HG03469 (cell line): ENCODE results near the gene EPHB2.

ENCODE experiments used
- ATAC-seq: cut with Tn5 transposase; IDR thresholded peaks from one replicate; pipeline ENCODE4 v1.9.1; 2021; ENCODE audit warnings: mild to moderate bottlenecking, moderate library complexity, moderate number of reproducible peaks; ENCODE audit not compliant: unreplicated experiment

EPHB2 gene

GRCh38 chr1:22721122-22721873 is 10.7 kb downstream of the EPHB2 start:
- ATAC-seq = no peak

GRCh38 chr1:22722901-22723550 is 12.4 kb downstream of the EPHB2 start:
- no peak for ATAC-seq

- no peak for ATAC-seq
These were observed 17.2 kb downstream of the EPHB2 start for GRCh38 chr1:22727873-22728272.

GRCh38 chr1:22728751-22729399 is 18.2 kb downstream of the EPHB2 start:
- no peak for ATAC-seq

GRCh38 chr1:22729400-22729773 is 18.7 kb downstream of the EPHB2 start:
- no peak for ATAC-seq

- no peak for ATAC-seq
These were observed 19.3 kb downstream of the EPHB2 start for GRCh38 chr1:22729912-22730311.

- ATAC-seq = no peak
These were observed 21.5 kb downstream of the EPHB2 start for GRCh38 chr1:22731924-22732720.

GRCh38 chr1:22733643-22734042 is 23.0 kb downstream of the EPHB2 start:
- no peak for ATAC-seq

GRCh38 chr1:22736501-22737080 is 26.0 kb downstream of the EPHB2 start:
- ATAC-seq = no peak

- ATAC-seq = no peak
These were observed 26.9 kb downstream of the EPHB2 start for GRCh38 chr1:22737374-22738068.

GRCh38 chr1:22738069-22738435 is 27.4 kb downstream of the EPHB2 start:
- no peak for ATAC-seq

- ATAC-seq = no peak
These were observed 27.9 kb downstream of the EPHB2 start for GRCh38 chr1:22738522-22738921.

GRCh38 chr1:22739648-22740385 is 29.2 kb downstream of the EPHB2 start:
- no peak for ATAC-seq

- no peak for ATAC-seq
These were observed 30.5 kb downstream of the EPHB2 start for GRCh38 chr1:22741118-22741517.

GRCh38 chr1:22745669-22746585 is 35.3 kb downstream of the EPHB2 start:
- ATAC-seq = no peak

- no peak for ATAC-seq
These were observed 36.5 kb downstream of the EPHB2 start for GRCh38 chr1:22747021-22747734.

GRCh38 chr1:22747735-22748073 is 37.1 kb downstream of the EPHB2 start:
- no peak for ATAC-seq

- ATAC-seq = no peak
These were observed 38.9 kb downstream of the EPHB2 start for GRCh38 chr1:22749503-22749902.
